ENCODE results near the gene OR1L1. TPM values are rescaled to one million over a fixed set of nuclear protein-coding genes. Genes with fewer than 3 reads are reported as not detected.

Gene OR1L1
- total and polyA plus RNA-seq, 4 donors, result not detected

Other genes with a start within 250 kb of the OR1L1 start
- not detected for gene OR1J1, start 183.8 kb upstream of the OR1L1 start, total RNA-seq
- gene OR1J1, start 183.8 kb upstream of the OR1L1 start, polyA plus RNA-seq, result not detected
- not detected for gene OR1J2, start 150.9 kb upstream of the OR1L1 start, total RNA-seq
- gene OR1J2, start 150.9 kb upstream of the OR1L1 start, polyA plus RNA-seq, result not detected
- gene OR1J4, start 142.6 kb upstream of the OR1L1 start, total RNA-seq, result not detected
- not detected for gene OR1J4, start 142.6 kb upstream of the OR1L1 start, polyA plus RNA-seq
- gene OR1N1, start 134.4 kb upstream of the OR1L1 start, total RNA-seq, result not detected
- gene OR1N1, start 134.4 kb upstream of the OR1L1 start, polyA plus RNA-seq, result not detected
- not detected for gene OR1N2, start 108.6 kb upstream of the OR1L1 start, total RNA-seq
- not detected for gene OR1N2, start 108.6 kb upstream of the OR1L1 start, polyA plus RNA-seq
- gene OR1L8, start 78.3 kb upstream of the OR1L1 start, total RNA-seq, result not detected
- not detected for gene OR1L8, start 78.3 kb upstream of the OR1L1 start, polyA plus RNA-seq
- not detected for gene OR1Q1, start 47.0 kb upstream of the OR1L1 start, total RNA-seq
- not detected for gene OR1Q1, start 47.0 kb upstream of the OR1L1 start, polyA plus RNA-seq
- not detected for gene OR1B1, start 4.1 kb upstream of the OR1L1 start, total RNA-seq
- gene OR1B1, start 4.1 kb upstream of the OR1L1 start, polyA plus RNA-seq, result not detected
- gene OR1L3, start 13.4 kb downstream of the OR1L1 start, total RNA-seq, result not detected
- gene OR1L3, start 13.4 kb downstream of the OR1L1 start, polyA plus RNA-seq, result not detected
- gene OR1L4, start 62.3 kb downstream of the OR1L1 start, total RNA-seq, result not detected
- gene OR1L4, start 62.3 kb downstream of the OR1L1 start, polyA plus RNA-seq, result not detected
- not detected for gene OR1L6, start 80.6 kb downstream of the OR1L1 start, total RNA-seq
- gene OR1L6, start 80.6 kb downstream of the OR1L1 start, polyA plus RNA-seq, result not detected
- not detected for gene OR5C1, start 127.2 kb downstream of the OR1L1 start, total RNA-seq
- not detected for gene OR5C1, start 127.2 kb downstream of the OR1L1 start, polyA plus RNA-seq
- not detected for gene OR1K1, start 138.4 kb downstream of the OR1L1 start, total RNA-seq
- gene OR1K1, start 138.4 kb downstream of the OR1L1 start, polyA plus RNA-seq, result not detected
- gene PDCL, start 166.9 kb downstream of the OR1L1 start, total RNA-seq, result 10 to 100 TPM; 18.7 to 23.1 TPM
- 10 to 100 TPM; 11.2 to 16.7 TPM for gene PDCL, start 166.9 kb downstream of the OR1L1 start, polyA plus RNA-seq
- gene RC3H2, start 243.6 kb downstream of the OR1L1 start, total RNA-seq, result 10 to 100 TPM; 52.7 to 54.1 TPM
- gene RC3H2, start 243.6 kb downstream of the OR1L1 start, polyA plus RNA-seq, result 10 to 100 TPM; 10.8 to 14.9 TPM